ENCODE measurements around the gene PPP2R5E.

DNA sequence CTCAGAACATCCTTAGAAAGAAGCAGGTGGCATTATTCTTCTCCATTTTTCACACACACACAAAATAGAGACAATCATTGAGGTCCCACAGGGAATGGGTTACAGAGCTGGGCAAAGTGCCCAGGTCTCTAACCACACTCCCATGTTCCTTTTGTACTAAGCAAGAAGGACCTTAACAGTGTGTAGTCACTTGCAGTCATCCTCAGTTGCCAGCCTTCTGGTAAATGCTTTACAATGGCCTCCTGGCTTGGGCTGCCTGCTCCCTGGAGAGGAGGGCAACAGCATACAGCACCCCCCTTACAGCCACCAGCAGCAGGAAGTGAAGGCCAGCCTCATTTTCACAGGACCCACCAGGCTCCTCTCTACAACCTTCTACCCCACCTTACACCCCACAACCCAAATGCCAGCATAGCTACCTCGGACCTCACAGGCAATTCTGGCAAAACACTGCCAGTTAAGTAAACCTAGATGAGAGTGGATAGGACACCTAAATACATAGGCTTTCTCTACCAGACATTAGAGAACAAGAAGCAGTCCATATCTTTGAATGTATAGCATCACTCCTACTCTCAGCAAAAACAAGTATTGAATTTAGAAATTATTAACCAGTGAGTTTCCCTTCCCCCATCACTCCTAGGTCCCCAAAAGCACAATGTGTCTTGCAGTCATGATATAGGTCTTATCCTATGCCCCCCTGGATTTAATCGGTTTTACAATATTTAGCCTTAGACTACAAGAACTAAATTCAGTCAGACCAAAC lies 88.1 kb downstream of the PPP2R5E start:
- TF ChIP-seq CTCF (IDR thresholded peaks at IDR 0.05 in 2 of 3, conservative IDR thresholded peaks at IDR 0.05 in 1 of 3; ENCODE audit: borderline replicate concordance in 1 of 3, insufficient read depth in 1 of 3, low read depth in 2 of 3, low read length in 2 of 3): no peak
- no peak for TF ChIP-seq RAD21 (IDR thresholded peaks at IDR 0.05; ENCODE audit: low read depth)
- TF ChIP-seq EGR1 (IDR thresholded peaks at IDR 0.05; ENCODE audit: low read depth): no peak
- TF ChIP-seq, protein P1, sequence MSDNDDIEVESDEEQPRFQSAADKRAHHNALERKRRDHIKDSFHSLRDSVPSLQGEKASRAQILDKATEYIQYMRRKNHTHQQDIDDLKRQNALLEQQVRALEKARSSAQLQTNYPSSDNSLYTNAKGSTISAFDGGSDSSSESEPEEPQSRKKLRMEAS (IDR thresholded peaks at IDR 0.05): no peak
- TF ChIP-seq EZH2 (IDR thresholded peaks at IDR 0.05): no peak
- TF ChIP-seq FOSL1 (IDR thresholded peaks at IDR 0.05; ENCODE audit: low read depth): no peak
- TF ChIP-seq POLR2A (IDR thresholded peaks at IDR 0.05; ENCODE audit: borderline replicate concordance, extremely low read depth, insufficient read depth, insufficient read length): no peak
- no peak for TF ChIP-seq POLR2AphosphoS5 (IDR thresholded peaks at IDR 0.05; ENCODE audit: low read depth, low read length)
- TF ChIP-seq JUND (IDR thresholded peaks at IDR 0.05): no peak
